ENCODE results near the gene FCAR.
"Not testable (repeated sequence)": the region's sequence is repeated elsewhere in the genome, so short reads cannot be mapped to it uniquely, and the experiment has no call there.

Gene FCAR

GRCh38 chr19:54873990-54874389 is at the start of gene FCAR:
TSS of gene FCAR (plus strand) at chr19:54874235. CDS start at chr19:54874290, 55 bp downstream.
- peak; percentile 9 for DNase-seq (ENCODE audit: low spot score)

- not testable (repeated sequence) for DNase-seq (ENCODE audit: low spot score)
Observed at GRCh38 chr19:54824416-54824815, 49.6 kb upstream of the FCAR start.

DNA sequence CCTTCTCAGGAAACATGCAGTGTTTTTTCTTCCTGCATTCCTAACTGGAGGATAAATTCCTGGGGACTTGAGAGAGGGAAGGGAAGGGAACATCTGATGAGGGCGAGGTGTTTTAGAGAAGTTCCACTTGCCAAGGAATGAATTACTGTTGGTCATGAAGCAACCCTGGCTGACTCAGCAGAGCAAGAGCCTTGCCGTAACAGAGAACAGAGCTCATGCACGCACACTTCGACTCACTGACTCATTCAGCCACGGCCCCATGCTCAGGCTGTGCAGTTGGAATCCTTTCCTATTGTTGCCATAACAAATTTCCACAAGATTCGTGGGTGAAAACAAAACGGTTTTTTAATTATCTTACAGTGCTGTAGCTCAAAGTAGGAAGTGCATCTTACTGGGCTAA is 48.7 kb upstream of the FCAR start:
- DNase-seq (ENCODE audit: low spot score), result not testable (repeated sequence)

DNA sequence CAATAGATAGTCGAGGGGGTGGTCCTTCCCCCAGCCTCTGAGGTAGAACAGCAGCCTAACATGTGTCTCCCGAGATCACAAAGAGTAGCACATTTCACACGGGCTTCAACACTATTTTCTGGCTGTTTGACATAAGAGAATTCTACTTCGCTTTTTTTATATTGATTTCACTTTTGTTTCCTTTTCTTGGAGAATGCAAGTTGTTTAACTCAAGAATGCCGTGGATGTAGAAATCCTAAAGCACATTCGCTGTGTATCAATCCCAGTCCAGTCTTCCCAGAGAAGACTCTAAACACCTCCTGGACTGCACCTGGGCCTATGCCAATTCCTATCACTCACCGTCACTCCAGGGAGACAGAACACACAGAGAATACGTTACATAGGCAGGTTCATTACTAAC is 46.0 kb upstream of the FCAR start:
- not testable (repeated sequence) for DNase-seq (ENCODE audit: low spot score)

GRCh38 chr19:54832496-54832895 is 41.5 kb upstream of the FCAR start, which contains the start of gene KIR2DS4:
TSS of gene KIR2DS4 (plus strand) at chr19:54832676.
- DNase-seq (ENCODE audit: low spot score), result not testable (repeated sequence)

- not testable (repeated sequence) for DNase-seq (ENCODE audit: low spot score)
Observed at GRCh38 chr19:54835126-54835525, 38.9 kb upstream of the FCAR start.

- not testable (repeated sequence) for DNase-seq (ENCODE audit: low spot score)
Observed at GRCh38 chr19:54837522-54837921, 36.5 kb upstream of the FCAR start.

GRCh38 chr19:54843171-54843570 is 30.9 kb upstream of the FCAR start:
- DNase-seq (ENCODE audit: low spot score), result not testable (repeated sequence)

DNA sequence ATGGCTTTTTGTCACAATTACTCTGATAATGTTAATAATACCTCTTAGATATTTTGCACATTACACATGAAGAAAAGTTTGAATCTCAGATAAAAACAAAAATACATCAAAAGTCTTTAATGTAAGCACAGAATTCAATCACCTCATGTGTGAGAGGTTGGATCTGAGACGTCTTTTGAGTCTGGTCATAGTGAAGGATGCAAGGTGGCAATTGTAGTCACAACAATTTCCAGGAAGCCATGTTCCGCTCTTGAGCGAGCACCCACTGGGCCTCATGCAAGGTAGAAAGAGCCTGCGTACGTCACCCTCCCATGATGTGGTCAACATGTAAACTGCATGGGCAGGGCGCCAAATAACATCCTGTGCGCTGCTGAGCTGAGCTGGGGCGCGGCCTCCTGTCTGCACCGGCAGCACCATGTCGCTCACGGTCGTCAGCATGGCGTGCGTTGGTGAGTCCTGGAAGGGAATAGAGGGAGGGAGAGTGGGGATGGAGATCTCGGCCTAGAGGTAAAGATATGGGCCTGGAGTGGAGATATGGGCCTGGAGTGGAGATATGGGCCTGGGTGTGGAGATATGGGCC is 23.9 kb upstream of the FCAR start, which contains the start of gene KIR3DL2:
KIR3DL2 (plus strand) TSS at position 383 of the 580 bp plus-strand sequence; CDS start at position 416, 33 bp downstream.
- DNase-seq (ENCODE audit: low spot score), result not testable (repeated sequence)

- DNase-seq (ENCODE audit: low spot score), result no peak
Observed at GRCh38 chr19:54850930-54851329, 23.1 kb upstream of the FCAR start.

- DNase-seq (ENCODE audit: low spot score), result no peak
Observed at GRCh38 chr19:54851353-54851752, 22.7 kb upstream of the FCAR start.

DNA sequence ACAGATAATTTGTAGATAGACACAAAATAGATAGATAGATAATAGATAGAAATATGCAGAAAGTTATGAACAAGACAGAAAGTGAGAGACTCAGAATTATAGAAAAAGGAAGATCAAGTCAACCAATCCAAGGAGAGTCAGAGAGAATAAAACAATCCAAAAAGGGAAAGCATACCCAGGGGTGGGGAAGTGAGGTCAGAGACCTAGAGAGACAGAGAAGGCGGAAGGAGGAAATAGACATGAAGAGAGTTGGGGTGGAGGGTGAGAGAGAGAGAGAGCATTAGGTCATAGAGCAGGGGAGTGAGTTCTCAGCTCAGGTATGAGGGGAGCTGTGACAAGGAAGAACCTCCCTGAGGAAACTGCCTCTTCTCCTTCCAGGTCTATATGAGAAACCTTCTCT is 18.8 kb upstream of the FCAR start:
- not testable (repeated sequence) for DNase-seq (ENCODE audit: low spot score)

DNA sequence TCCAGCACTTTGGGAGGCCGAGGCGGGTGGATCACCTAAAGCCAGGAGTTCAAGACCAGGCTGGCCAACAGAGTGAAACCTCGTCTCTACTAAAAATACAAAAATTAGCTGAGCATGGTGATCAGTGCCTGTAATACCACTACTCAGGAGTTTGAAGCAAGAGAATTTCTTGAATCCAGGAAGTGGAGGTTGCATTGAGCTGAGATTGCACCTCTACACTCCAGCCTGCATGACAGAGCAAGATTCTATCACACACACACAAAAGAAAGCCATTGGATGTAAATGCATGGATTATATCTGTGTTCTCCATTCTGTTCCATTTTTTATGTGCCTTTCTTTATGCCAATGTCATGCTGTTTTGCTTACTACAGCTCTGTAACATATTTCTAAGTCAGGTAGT is 15.6 kb upstream of the FCAR start:
- not testable (repeated sequence) for DNase-seq (ENCODE audit: low spot score)

DNA sequence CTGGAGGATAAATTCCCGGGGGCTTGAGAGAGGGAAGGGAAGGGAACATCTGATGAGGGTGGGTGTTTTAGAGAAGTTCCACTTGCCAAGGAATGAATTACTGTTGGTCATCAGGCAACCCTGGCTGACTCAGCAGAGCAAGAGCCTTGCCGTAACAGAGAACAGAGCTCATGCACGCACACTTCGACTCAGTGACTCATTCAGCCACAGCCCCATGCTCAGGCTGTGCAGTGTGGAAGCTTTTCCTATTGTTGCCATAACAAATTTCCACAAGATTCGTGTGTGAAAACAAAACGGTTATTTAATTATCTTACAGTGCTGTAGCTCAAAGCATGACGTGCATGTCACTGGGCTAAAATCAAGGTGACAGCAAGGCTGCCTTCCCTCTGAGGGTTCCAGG is 14.6 kb upstream of the FCAR start:
- not testable (repeated sequence) for DNase-seq (ENCODE audit: low spot score)

DNA sequence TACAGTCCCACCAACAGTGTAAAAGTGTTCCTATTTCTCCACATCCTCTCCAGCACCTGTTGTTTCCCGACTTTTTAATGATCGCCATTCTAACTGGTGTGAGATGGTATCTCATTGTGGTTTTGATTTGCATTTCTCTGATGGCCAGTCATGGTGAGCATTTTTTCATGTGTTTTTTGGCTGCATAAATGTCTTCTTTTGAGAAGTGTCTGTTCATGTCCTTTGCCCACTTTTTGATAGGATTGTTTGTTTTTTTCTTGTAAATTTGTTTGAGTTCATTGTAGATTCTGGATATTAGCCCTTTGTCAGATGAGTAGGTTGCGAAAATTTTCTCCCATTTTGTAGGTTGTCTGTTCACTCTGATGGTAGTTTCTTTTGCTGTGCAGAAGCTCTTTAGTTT is 10.6 kb upstream of the FCAR start:
- DNase-seq (ENCODE audit: low spot score), result not testable (repeated sequence)

DNA sequence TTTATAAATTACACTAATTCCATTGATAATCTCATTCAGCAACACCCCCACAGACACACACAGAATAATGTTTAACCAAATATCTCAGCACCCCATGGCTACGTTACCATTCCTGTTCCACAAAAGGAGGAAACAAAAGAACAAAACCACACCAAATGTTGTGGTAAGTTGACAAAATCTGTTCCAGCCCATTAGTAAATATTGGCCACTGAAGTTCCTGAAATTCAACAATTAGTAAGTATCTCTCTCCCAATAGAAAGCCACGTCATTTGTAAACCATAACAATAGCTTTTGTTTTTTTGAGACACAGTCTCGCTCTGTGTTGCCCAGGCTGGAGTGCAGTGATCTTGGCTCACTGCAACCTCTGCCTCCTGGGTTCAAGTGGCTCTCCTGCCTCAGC is 2.3 kb upstream of the FCAR start:
- no peak for DNase-seq (ENCODE audit: low spot score)

- DNase-seq (ENCODE audit: low spot score), result peak; percentile 52
Observed at GRCh38 chr19:54875506-54875905, 1.5 kb downstream of the FCAR start.

DNA sequence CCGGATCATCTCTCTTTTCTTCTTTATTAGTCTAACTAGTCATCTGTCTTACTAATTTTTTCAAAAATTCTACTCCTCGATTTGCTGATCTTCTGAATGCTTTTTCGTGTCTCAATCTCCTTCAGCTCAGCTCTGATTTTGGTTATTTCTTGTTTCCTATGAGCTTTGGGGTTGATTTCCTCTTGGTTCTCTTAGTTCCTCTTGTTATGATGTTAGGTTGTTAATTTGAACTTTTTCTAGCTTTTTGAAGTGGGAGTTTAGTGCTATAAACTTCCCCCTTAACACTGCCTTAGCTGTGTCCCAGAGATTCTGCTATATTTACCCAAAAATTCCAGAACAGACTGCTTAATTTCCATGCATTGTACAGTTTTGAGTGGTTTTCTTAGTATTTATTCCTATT is 3.4 kb downstream of the FCAR start:
- no peak for DNase-seq (ENCODE audit: low spot score)

DNA sequence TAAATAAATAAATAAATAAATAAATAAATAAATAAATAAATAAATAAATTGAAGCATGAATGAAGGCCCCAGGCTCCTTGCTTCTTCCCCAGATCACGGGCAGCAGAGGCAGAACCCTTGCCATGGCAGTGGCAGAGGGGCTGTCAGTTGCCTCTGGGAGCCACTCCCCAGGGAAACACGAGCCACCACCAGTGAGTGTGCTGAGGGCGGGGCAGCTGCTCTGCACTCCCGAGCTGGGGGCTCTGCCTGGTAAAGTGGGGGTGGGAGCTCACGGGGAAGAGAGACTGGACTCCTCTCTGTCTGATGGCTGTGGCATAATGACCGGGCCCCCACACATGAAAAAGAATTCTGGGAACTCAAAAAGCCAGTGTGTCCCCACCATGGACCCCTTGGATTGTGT is 7.8 kb downstream of the FCAR start:
- no peak for DNase-seq (ENCODE audit: low spot score)

DNA sequence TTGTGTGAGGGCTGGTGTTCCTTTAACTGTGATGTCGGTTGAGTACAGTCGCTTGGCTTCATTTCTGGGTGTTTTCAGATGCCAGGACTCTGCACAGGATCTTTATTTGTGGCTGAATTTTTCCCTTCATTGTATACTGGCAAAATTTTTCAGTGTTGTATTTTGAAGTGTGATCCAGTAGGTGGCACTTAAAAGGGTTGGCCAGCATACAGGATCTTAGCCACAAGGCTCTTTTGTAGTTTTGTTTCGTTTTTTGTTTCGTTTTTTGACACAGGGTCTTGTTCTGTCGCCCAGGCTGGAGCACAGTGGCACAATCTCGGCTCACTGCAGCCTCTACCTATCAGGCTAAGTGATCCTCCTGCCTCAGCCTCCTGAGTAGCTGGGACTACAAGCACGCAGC is 8.7 kb downstream of the FCAR start:
- DNase-seq (ENCODE audit: low spot score), result no peak

DNA sequence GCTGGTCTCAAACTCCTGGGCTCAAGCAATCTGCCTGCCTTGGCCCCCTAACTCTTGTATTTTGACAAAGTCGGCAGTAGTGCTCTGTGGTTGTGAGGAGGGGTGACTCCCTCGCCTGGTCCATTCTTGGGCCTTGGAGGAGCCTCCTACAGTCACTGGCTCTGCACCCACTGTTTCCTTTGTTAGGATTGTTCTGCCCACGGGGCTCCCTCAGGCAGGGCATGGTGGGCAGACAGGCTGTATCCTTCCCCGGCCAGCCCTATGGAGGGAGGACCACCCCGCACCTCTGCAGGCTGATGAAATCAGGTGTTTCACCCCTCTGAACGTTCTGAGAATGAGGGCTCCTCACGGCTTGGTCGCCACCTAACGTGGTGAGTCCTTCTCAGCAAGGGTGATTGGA is 9.2 kb downstream of the FCAR start:
- no peak for DNase-seq (ENCODE audit: low spot score)

DNA sequence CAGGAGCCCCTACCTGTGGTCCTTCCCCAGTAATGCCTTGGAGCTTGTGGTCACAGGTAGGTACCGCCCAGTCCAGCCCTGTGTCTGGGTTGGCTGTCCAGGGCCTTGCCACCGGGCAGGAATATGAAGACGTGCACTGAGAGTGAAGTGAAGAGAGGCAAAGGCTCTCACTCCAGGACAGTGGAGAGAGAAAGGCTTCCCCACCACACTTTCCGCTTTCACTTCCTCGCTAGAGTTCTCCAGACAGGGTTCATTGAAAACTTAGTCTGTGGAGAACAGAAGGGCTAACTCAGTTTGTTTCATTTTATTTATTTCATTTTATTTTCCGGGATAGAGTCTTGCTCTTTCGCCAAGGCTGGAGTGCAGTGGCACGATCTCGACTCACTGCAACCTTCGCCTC is 14.2 kb downstream of the FCAR start:
- peak; percentile 37 for DNase-seq (ENCODE audit: low spot score)

DNA sequence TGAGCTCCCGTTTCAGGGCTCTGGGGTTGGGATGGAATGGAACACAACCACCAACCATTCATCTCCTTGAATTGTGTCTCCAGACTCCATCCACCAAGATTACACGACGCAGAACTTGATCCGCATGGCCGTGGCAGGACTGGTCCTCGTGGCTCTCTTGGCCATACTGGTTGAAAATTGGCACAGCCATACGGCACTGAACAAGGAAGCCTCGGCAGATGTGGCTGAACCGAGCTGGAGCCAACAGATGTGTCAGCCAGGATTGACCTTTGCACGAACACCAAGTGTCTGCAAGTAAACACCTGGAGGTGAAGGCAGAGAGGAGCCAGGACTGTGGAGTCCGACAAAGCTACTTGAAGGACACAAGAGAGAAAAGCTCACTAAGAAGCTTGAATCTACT is 15.5 kb downstream of the FCAR start:
- no peak for DNase-seq (ENCODE audit: low spot score)

DNA sequence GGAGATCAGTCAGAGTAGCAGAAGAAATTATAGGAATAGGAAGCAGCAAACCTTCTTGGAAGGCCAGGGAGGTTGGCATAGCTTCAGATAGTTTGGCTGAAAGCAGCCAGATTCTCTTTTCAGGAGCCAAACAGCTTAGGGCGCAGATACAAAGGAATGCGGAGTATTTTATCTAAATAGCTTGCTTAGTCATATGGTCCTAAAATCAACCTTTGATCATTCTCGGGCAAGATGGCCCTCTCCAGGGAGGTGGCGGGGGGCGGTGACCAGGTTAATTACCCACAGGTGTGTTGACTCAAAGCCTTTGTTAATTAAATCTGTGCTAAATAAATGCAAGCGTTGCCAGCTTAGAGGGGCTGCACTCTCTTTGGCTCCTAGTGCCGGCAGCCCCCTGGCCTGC is 19.4 kb downstream of the FCAR start:
- no peak for DNase-seq (ENCODE audit: low spot score)
